Measurements from ENCODE around the gene SORT1.
A peak's percentile ranks its signal among the peaks of the same experiment; 100 is the strongest.

The SORT1 gene

DNA sequence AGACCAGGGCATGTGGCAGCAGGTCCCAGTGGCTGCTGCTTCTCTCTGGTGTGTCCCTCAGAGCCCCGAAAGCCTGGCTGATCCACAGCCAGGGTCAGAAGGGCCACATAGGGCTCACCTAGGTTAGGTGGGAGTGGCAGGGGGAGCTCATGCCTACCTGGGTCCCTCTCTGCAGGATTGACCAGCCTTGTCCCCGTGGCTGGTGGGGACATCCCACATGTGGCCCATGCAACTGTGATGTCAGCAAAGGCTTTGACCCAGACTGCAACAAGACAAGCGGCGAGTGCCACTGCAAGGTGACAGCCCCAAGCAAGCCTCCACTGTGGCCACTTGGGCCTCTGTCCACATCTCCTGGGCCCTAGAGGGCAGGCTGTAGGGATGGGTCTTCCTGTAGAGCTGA, 132.7 kb downstream of the SORT1 start:
- DNase-seq (ENCODE audit: low read depth) = no peak
- TF ChIP-seq, protein P1, sequence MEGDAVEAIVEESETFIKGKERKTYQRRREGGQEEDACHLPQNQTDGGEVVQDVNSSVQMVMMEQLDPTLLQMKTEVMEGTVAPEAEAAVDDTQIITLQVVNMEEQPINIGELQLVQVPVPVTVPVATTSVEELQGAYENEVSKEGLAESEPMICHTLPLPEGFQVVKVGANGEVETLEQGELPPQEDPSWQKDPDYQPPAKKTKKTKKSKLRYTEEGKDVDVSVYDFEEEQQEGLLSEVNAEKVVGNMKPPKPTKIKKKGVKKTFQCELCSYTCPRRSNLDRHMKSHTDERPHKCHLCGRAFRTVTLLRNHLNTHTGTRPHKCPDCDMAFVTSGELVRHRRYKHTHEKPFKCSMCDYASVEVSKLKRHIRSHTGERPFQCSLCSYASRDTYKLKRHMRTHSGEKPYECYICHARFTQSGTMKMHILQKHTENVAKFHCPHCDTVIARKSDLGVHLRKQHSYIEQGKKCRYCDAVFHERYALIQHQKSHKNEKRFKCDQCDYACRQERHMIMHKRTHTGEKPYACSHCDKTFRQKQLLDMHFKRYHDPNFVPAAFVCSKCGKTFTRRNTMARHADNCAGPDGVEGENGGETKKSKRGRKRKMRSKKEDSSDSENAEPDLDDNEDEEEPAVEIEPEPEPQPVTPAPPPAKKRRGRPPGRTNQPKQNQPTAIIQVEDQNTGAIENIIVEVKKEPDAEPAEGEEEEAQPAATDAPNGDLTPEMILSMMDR (IDR thresholded peaks at IDR 0.05; ENCODE audit: low read depth, low read length, missing control alignments) = no peak
- no peak overlapping the region for H3K4me3 ChIP-seq (ENCODE audit: low read depth, low read length)

DNA sequence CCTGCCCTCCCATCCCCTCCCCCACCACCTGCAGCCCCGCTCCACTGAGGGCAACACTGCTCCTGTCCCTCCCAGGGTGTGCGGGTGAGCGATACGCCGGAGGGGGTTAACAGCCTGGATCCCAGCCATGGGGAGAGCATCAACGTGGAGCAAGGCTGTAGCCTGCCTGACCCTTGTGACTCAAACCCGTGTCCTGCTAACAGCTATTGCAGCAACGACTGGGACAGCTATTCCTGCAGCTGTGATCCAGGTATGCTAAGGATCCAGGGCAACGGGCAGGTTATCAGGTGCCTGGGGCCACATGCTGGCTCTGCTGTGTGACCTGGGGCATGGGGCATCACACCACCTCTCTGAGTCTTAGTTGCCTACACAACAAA, 133.4 kb downstream of the SORT1 start:
- H3K4me3 ChIP-seq (ENCODE audit: low read depth, low read length) = no peak overlapping the region
- TF ChIP-seq, protein P1 (IDR thresholded peaks at IDR 0.05; ENCODE audit: low read depth, low read length, missing control alignments) = no peak
- no peak for DNase-seq (ENCODE audit: low read depth)

DNA sequence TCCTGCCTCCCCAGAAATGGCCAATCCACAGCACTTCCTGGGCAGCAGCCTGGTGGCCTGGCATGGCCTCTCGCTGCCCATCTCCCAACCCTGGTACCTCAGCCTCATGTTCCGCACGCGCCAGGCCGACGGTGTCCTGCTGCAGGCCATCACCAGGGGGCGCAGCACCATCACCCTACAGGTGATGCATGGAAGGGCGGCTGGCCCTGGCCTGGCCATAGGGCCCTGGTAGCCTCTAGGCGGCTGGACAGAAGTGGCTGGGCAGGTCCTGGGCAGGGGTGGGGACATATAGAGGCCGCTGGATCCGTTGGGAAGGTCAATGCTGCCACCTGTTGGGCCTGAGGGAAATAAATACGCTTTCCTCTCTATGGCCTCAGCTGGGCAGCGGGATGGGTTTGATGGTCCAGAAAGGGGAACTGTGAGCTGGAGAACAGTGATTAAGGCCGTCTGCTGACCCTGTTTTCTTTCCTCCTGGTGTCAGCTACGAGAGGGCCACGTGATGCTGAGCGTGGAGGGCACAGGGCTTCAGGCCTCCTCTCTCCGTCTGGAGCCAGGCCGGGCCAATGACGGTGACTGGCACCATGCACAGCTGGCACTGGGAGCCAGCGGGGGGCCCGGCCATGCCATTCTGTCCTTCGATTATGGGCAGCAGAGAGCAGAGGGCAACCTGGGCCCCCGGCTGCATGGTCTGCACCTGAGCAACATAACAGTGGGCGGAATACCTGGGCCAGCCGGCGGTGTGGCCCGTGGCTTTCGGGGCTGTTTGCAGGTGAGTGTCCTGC, 133.9 kb downstream of the SORT1 start:
- DNase-seq (ENCODE audit: low read depth) = no peak
- TF ChIP-seq, protein P1 (IDR thresholded peaks at IDR 0.05; ENCODE audit: low read depth, low read length, missing control alignments) = peak; percentile 98
- H3K4me3 ChIP-seq (ENCODE audit: low read depth, low read length) = no peak overlapping the region

DNA sequence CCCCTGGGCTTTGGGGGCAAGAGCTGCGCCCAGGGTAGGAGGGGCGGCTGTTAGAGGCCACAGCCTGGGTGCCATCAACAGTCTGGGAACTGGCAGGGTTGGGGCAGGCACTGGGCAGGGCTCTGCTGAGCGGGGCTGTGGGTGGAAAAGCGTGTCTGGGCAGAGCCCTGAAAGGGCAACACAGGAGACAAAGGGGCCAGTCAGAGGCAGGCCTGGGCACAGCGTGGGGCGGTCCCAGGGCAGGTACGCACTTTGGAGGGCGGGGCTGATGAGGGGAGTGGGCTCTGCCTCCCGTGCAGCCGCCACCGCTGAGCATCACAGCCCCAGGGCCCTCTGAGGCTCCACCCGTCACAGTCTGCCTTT, 134.5 kb downstream of the SORT1 start:
- no peak for DNase-seq (ENCODE audit: low read depth)
- H3K4me3 ChIP-seq (ENCODE audit: low read depth, low read length) = no peak overlapping the region
- TF ChIP-seq, protein P1 (IDR thresholded peaks at IDR 0.05; ENCODE audit: low read depth, low read length, missing control alignments) = no peak

DNA sequence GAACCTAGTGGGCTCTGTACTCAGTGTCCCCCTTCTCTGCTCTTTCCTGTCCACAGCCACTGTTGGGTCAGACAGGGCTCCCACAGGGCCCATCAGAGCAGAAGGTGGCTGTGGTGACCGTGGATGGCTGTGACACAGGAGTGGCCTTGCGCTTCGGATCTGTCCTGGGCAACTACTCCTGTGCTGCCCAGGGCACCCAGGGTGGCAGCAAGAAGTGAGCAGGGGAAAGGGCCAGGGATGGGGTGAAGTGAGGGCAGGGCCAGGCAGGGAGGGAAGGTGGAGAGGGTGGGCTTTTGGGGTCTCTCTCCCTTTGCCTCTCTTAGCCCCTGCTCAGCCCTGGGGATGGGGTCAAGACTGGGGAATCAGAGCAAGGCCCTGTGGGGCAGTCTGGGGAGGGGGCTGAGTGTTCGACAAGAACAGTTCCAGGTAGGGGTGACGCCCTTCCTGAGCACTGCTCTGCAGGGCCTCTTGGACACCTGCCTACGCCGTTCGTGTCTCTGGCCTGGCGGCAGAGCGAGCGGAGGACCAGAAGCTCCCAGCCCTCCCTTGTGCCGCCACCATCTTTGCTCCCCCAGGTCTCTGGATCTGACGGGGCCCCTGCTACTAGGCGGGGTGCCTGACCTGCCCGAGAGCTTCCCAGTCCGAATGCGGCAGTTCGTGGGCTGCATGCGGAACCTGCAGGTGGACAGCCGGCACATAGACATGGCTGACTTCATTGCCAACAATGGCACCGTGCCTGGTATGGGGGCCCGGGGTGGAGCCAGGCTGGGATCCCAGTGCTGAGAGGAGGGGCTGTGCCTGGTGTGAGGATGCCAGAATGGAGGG, 135.3 kb downstream of the SORT1 start:
- H3K4me3 ChIP-seq (ENCODE audit: low read depth, low read length) = no peak overlapping the region
- TF ChIP-seq, protein P1 (IDR thresholded peaks at IDR 0.05; ENCODE audit: low read depth, low read length, missing control alignments) = peak; percentile 2
- DNase-seq (ENCODE audit: low read depth) = no peak

DNA sequence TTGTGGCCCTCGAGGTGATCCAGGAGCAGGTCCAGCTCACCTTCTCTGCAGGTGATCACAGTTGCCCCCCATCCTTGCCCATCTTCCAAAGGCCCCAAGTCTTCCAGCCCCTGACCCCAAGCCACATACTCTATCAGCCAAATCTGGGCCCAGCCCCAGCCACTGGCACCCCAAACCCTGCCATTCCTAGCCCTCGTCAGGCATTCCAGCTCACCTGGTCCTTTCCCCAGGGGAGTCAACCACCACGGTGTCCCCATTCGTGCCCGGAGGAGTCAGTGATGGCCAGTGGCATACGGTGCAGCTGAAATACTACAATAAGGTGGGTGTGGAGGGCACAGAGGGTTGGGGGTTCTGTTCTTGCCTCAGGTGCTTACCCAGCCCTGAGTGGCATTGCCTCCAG, 136.1 kb downstream of the SORT1 start:
- H3K4me3 ChIP-seq (ENCODE audit: low read depth, low read length) = no peak overlapping the region
- TF ChIP-seq, protein P1 (IDR thresholded peaks at IDR 0.05; ENCODE audit: low read depth, low read length, missing control alignments) = no peak
- DNase-seq (ENCODE audit: low read depth) = no peak

Measured in GM12864 (cell line).